ENCODE measurements around the gene ATF7IP2.

ATF7IP2 gene

DNA sequence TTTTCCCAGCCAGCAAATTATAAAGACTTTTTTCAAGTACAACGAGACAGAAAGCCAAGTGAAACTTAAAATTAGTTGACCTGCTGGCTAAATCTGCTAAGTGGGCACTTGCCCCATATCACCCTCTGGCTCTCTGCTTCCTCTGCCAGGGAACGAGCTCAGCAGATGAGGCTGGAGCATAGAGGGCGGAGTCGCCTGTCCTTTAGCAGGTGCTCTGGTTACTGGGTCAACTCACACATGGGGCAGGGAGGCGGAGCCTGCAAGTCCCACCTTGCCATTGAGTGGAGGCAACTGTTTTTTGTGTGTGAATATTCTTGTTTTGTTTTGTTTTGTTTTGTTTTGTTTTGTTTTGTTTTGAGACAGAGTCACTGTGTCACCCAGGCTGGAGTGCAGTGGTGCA, 132.0 kb downstream of the ATF7IP2 start:
- no peaks in the 10 kb centered on the region for H3K36me3 ChIP-seq (replicated peaks in 1 of 2; ENCODE audit: control insufficient read depth in 2 of 2, insufficient read depth in 2 of 2, low read length in 2 of 2)
- H3K79me1 ChIP-seq (ENCODE audit: low read depth, low read length) = no peaks in the 10 kb centered on the region
- no peaks in the 10 kb centered on the region for H3K27me3 ChIP-seq (ENCODE audit: control insufficient read depth in 3 of 3, insufficient read depth in 3 of 3, low read depth in 1 of 3, low read length in 3 of 3)
- no peak overlapping the region for H4K8ac ChIP-seq (ENCODE audit: low read depth, low read length)
- H2BK15ac ChIP-seq (ENCODE audit: low read length) = no peak overlapping the region
- H2BK12ac ChIP-seq (ENCODE audit: low read length) = no peak overlapping the region
- DNase-seq (ENCODE audit: low spot score) = no peak
- no peak overlapping the region for H3K4me3 ChIP-seq (ENCODE audit: low read length in 2 of 2)
- H3K4me2 ChIP-seq (ENCODE audit: insufficient read depth, low read length, poor library complexity, severe bottlenecking) = no peak overlapping the region
- no peak overlapping the region for H2AK5ac ChIP-seq (ENCODE audit: low read depth, low read length)
- H3K9ac ChIP-seq (ENCODE audit: low read depth, low read length, poor library complexity) = no peak overlapping the region
- H3K9me3 ChIP-seq (replicated peaks in 1 of 2; ENCODE audit: control insufficient read depth in 2 of 2, insufficient read depth in 1 of 2, low read depth in 1 of 2, low read length in 2 of 2) = no peaks in the 10 kb centered on the region
- H2AFZ ChIP-seq (ENCODE audit: low read length) = no peak overlapping the region
- no peak overlapping the region for H3K27ac ChIP-seq (replicated peaks; ENCODE audit: low read length)
- no peak overlapping the region for H2BK120ac ChIP-seq (ENCODE audit: low read depth, low read length)
- WGBS, 2 donors (ENCODE audit: extremely low coverage in 2 of 2, insufficient read length in 2 of 2, insufficient replicate concordance in 1 of 2) = no CpG with 5 or more reads among the region's 5 CpGs
- H2BK5ac ChIP-seq (ENCODE audit: low read length) = no peak overlapping the region
- H3K4me1 ChIP-seq (ENCODE audit: control insufficient read depth in 2 of 2, insufficient read depth in 1 of 2, low read depth in 1 of 2, low read length in 2 of 2) = no peaks in the 10 kb centered on the region
- no peak overlapping the region for H3K4ac ChIP-seq (ENCODE audit: low read length)
- no peak overlapping the region for H4K91ac ChIP-seq (ENCODE audit: low read depth, low read length, poor library complexity)
- no peak overlapping the region for H3K14ac ChIP-seq (ENCODE audit: low read length)
- no peak overlapping the region for H3K23ac ChIP-seq (ENCODE audit: low read depth, low read length, poor library complexity)
- no peak overlapping the region for H3K18ac ChIP-seq (ENCODE audit: low read length)

DNA sequence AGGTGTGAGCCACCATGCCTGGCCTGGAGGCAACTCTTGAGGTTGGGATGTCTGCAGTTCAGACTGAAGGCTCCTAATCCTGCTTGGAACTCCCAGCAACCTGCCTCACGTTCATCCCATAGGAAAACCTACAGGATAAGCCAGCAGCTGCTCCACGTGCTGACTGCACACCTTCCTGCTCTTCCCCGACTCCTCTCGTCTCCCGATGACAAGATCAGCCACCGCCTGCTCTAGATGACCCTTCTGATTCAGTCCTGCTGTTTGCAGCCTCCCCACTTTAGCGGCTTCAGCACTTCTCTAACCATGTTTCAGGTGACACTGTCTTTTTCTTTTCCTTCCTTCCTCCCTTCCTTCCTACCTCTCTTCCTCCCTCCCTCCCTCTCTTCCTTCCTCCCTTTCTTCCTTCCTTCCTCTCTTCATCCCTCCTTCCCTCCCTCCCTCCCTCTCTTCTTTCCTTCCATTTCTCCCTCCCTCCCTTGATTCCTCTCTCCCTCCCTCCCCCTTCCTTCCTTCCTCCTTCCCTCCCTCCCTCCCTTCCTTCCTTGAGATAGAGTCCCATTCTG, 132.7 kb downstream of the ATF7IP2 start:
- Histone ChIP-seq H3K27me3 (ENCODE audit: control insufficient read depth in 3 of 3, insufficient read depth in 3 of 3, low read depth in 1 of 3, low read length in 3 of 3) (no peaks in the 10 kb centered on the region), H3K9ac (ENCODE audit: low read depth, low read length, poor library complexity) (no peak overlapping the region), H3K14ac (ENCODE audit: low read length) (no peak overlapping the region), H3K23ac (ENCODE audit: low read depth, low read length, poor library complexity) (no peak overlapping the region), H3K18ac (ENCODE audit: low read length) (no peak overlapping the region), H4K8ac (ENCODE audit: low read depth, low read length) (no peak overlapping the region), H3K36me3 (replicated peaks in 1 of 2; ENCODE audit: control insufficient read depth in 2 of 2, insufficient read depth in 2 of 2, low read length in 2 of 2) (no peaks in the 10 kb centered on the region), H3K4me1 (ENCODE audit: control insufficient read depth in 2 of 2, insufficient read depth in 1 of 2, low read depth in 1 of 2, low read length in 2 of 2) (no peaks in the 10 kb centered on the region), H2BK5ac (ENCODE audit: low read length) (no peak overlapping the region), H3K79me1 (ENCODE audit: low read depth, low read length) (no peaks in the 10 kb centered on the region), H2AK5ac (ENCODE audit: low read depth, low read length) (no peak overlapping the region), H4K91ac (ENCODE audit: low read depth, low read length, poor library complexity) (peak overlapping the region; percentile 38), H3K9me3 (replicated peaks in 1 of 2; ENCODE audit: control insufficient read depth in 2 of 2, insufficient read depth in 1 of 2, low read depth in 1 of 2, low read length in 2 of 2) (no peaks in the 10 kb centered on the region), H2BK12ac (ENCODE audit: low read length) (no peak overlapping the region), H2BK120ac (ENCODE audit: low read depth, low read length) (no peak overlapping the region), H3K4me2 (ENCODE audit: insufficient read depth, low read length, poor library complexity, severe bottlenecking) (no peak overlapping the region), H3K27ac (replicated peaks; ENCODE audit: low read length) (no peak overlapping the region), H2BK15ac (ENCODE audit: low read length) (no peak overlapping the region), H3K4me3 (ENCODE audit: low read length in 2 of 2) (peak overlapping the region in 1 of 2 donors; percentile 55), H2AFZ (ENCODE audit: low read length) (no peak overlapping the region), H3K4ac (ENCODE audit: low read length) (no peak overlapping the region)
- no peak for DNase-seq (ENCODE audit: low spot score)
- WGBS, 2 donors (ENCODE audit: extremely low coverage in 2 of 2, insufficient read length in 2 of 2, insufficient replicate concordance in 1 of 2) = no CpG with 5 or more reads among the region's 7 CpGs

DNA sequence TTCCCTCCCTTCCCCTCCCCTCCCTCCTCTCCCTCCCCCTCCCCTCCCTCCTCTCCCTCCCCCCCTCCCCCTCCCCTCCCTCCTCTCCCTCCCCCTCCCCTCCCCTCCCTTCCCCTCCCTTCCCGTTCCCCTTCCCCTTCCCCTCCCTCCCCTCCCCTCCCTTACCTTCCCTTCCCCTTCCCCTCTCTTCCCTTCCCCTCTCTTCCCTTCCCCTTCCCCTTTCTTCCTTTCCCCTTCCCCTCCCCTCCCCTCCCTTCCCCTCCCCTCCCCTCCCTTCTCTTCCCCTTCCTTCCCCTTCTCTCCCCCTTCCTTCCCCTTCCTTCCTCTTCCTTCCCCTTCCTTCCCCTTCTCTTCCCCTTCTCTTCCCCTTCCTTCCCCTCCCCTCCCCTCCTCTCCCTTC, 133.4 kb downstream of the ATF7IP2 start:
- H2BK15ac ChIP-seq (ENCODE audit: low read length) = no peak overlapping the region
- no peaks in the 10 kb centered on the region for H3K79me1 ChIP-seq (ENCODE audit: low read depth, low read length)
- no peak overlapping the region for H3K4ac ChIP-seq (ENCODE audit: low read length)
- no peak overlapping the region for H2BK120ac ChIP-seq (ENCODE audit: low read depth, low read length)
- no peaks in the 10 kb centered on the region for H3K4me1 ChIP-seq (ENCODE audit: control insufficient read depth in 2 of 2, insufficient read depth in 1 of 2, low read depth in 1 of 2, low read length in 2 of 2)
- no peaks in the 10 kb centered on the region for H3K36me3 ChIP-seq (replicated peaks in 1 of 2; ENCODE audit: control insufficient read depth in 2 of 2, insufficient read depth in 2 of 2, low read length in 2 of 2)
- no peak overlapping the region for H3K23ac ChIP-seq (ENCODE audit: low read depth, low read length, poor library complexity)
- H4K8ac ChIP-seq (ENCODE audit: low read depth, low read length) = no peak overlapping the region
- H3K27me3 ChIP-seq (ENCODE audit: control insufficient read depth in 3 of 3, insufficient read depth in 3 of 3, low read depth in 1 of 3, low read length in 3 of 3) = no peaks in the 10 kb centered on the region
- no peak overlapping the region for H3K4me2 ChIP-seq (ENCODE audit: insufficient read depth, low read length, poor library complexity, severe bottlenecking)
- H4K91ac ChIP-seq (ENCODE audit: low read depth, low read length, poor library complexity) = no peak overlapping the region
- no peak overlapping the region for H2AK5ac ChIP-seq (ENCODE audit: low read depth, low read length)
- no peak overlapping the region for H3K27ac ChIP-seq (replicated peaks; ENCODE audit: low read length)
- no peak overlapping the region for H2AFZ ChIP-seq (ENCODE audit: low read length)
- H3K9me3 ChIP-seq (replicated peaks in 1 of 2; ENCODE audit: control insufficient read depth in 2 of 2, insufficient read depth in 1 of 2, low read depth in 1 of 2, low read length in 2 of 2) = no peaks in the 10 kb centered on the region
- H2BK12ac ChIP-seq (ENCODE audit: low read length) = no peak overlapping the region
- H3K18ac ChIP-seq (ENCODE audit: low read length) = no peak overlapping the region
- no peak overlapping the region for H2BK5ac ChIP-seq (ENCODE audit: low read length)
- no CpG with 5 or more reads among the region's 1 CpG for WGBS, 2 donors (ENCODE audit: extremely low coverage in 2 of 2, insufficient read length in 2 of 2, insufficient replicate concordance in 1 of 2)
- no peak overlapping the region for H3K9ac ChIP-seq (ENCODE audit: low read depth, low read length, poor library complexity)
- H3K4me3 ChIP-seq (ENCODE audit: low read length in 2 of 2) = no peak overlapping the region
- no peak for DNase-seq (ENCODE audit: low spot score)
- H3K14ac ChIP-seq (ENCODE audit: low read length) = no peak overlapping the region

DNA sequence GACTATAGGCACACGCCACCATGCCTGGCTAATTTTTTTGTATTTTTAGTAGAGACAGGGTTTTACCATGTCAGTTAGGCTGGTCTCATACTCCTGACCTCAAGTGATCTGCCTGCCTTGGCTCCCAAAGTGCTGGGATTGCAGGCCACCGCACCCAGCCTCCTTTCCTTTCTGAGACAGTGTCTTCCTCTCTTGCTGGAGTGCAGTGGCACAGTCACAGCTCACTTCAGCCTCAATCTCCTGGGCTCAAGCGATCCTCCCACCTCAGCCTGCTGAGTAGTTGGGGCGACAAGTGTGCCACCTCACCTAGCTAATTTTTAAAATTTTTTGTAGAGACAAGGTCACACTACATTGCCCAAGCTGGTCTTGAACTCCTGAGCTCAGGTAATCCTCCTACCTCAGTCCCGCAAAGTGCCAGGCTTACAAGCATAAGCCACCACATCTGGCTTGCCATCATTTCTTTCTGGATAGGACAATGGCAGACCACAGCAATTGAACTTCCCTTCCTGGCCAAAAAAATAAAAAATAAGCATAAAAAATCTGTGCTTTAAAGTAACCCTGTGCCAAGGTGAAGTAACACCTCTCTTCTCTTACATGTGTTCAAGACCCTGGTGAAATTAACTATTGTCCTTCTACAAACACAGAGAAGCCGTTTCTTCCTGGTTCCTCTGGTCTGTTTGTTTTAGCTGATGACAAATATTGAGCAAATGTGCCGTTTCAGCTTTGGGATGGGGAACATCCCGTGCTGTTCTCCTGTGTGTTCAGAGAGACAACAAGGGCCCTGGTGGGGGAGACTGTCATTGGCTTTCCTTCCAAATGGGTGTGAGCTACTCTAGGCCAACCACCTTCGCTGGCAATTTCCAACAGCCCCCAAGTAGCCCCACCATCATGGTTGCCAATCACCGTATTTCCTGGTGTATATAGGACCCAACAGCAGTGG, 134.3 kb downstream of the ATF7IP2 start:
- no CpG with 5 or more reads among the region's 10 CpGs for WGBS, 2 donors (ENCODE audit: extremely low coverage in 2 of 2, insufficient read length in 2 of 2, insufficient replicate concordance in 1 of 2)
- H3K14ac ChIP-seq (ENCODE audit: low read length) = peak overlapping the region; percentile 82
- H2AK5ac ChIP-seq (ENCODE audit: low read depth, low read length) = no peak overlapping the region
- no peak overlapping the region for H3K23ac ChIP-seq (ENCODE audit: low read depth, low read length, poor library complexity)
- no peak overlapping the region for H2BK120ac ChIP-seq (ENCODE audit: low read depth, low read length)
- no peak overlapping the region for H4K91ac ChIP-seq (ENCODE audit: low read depth, low read length, poor library complexity)
- no peaks in the 10 kb centered on the region for H3K36me3 ChIP-seq (replicated peaks in 1 of 2; ENCODE audit: control insufficient read depth in 2 of 2, insufficient read depth in 2 of 2, low read length in 2 of 2)
- H3K9ac ChIP-seq (ENCODE audit: low read depth, low read length, poor library complexity) = no peak overlapping the region
- H2BK5ac ChIP-seq (ENCODE audit: low read length) = no peak overlapping the region
- H3K79me1 ChIP-seq (ENCODE audit: low read depth, low read length) = no peaks in the 10 kb centered on the region
- H3K18ac ChIP-seq (ENCODE audit: low read length) = no peak overlapping the region
- no peak overlapping the region for H3K4ac ChIP-seq (ENCODE audit: low read length)
- H2AFZ ChIP-seq (ENCODE audit: low read length) = no peak overlapping the region
- no peaks in the 10 kb centered on the region for H3K9me3 ChIP-seq (replicated peaks in 1 of 2; ENCODE audit: control insufficient read depth in 2 of 2, insufficient read depth in 1 of 2, low read depth in 1 of 2, low read length in 2 of 2)
- H3K4me3 ChIP-seq (ENCODE audit: low read length in 2 of 2) = no peak overlapping the region
- H2BK12ac ChIP-seq (ENCODE audit: low read length) = no peak overlapping the region
- H3K4me1 ChIP-seq (ENCODE audit: control insufficient read depth in 2 of 2, insufficient read depth in 1 of 2, low read depth in 1 of 2, low read length in 2 of 2) = no peaks in the 10 kb centered on the region
- no peak overlapping the region for H3K4me2 ChIP-seq (ENCODE audit: insufficient read depth, low read length, poor library complexity, severe bottlenecking)
- no peak overlapping the region for H3K27ac ChIP-seq (replicated peaks; ENCODE audit: low read length)
- H2BK15ac ChIP-seq (ENCODE audit: low read length) = no peak overlapping the region
- no peaks in the 10 kb centered on the region for H3K27me3 ChIP-seq (ENCODE audit: control insufficient read depth in 3 of 3, insufficient read depth in 3 of 3, low read depth in 1 of 3, low read length in 3 of 3)
- DNase-seq (ENCODE audit: low spot score) = no peak
- no peak overlapping the region for H4K8ac ChIP-seq (ENCODE audit: low read depth, low read length)

Data from neuronal stem cell (in vitro differentiated cells).